RPMI7951 (cell line): ENCODE data around the gene ANKRD52. TPM values are rescaled to one million over a fixed set of nuclear protein-coding genes. Genes with fewer than 3 reads are reported as not detected.

ENCODE experiments used
- DNase-seq: peaks from one replicate; pipeline ENCODE4 v3.0.0-alpha.2; 2012; ENCODE audit warnings: low read depth
- total RNA-seq: library from RNA; depleted of rRNA; stranded (reverse); fragments of >200 nt; shearing (Covaris generic); gene quantifications from 2 replicates; pipeline ENCODE4 v1.2.3, GENCODE V29; 2014

ANKRD52 gene
- total RNA-seq, 1 experiment from 2014 or later, result 8.7 TPM

DNA sequence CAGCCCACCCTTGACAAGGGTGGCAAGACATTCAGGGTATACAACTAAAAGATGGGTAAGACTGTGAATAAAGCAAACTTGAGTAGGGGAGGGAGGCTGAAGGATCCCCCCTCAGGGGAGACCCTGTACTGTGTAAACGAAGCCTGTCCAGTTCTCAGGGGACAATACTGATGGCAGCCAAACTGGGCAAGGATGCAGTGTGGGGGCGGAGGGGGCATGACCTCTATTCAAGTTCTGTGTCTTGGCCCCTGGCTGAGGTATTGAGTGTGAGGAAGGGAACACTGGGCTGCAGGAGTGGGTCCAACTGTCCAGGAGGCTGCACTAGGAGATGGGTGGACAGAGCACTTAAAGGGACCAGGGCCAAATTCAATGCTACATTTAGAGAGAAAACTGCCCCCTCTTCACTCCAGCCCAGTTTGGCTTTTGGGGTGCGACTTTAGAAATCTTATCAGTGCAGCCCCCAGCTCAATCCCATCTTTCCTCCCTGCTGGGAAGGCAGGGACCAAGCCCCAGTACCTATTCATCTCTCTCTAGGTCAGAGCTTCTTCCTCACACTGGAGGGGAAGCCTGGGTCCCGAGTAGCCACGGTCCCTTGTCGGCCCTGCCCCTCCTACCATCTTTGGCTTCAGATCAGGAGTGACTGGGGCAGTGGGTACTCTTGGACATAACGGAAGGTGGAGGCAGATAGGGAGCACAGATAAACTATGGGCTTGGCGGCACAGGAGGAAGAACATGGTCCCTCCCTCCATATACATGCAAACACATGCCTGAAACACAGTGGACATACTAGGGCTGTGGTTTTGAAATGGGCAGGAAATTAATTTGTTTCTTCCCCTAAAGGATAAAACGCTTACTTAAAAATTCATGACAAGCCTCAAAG lies 16.5 kb downstream of the ANKRD52 start:
- no peak for DNase-seq

DNA sequence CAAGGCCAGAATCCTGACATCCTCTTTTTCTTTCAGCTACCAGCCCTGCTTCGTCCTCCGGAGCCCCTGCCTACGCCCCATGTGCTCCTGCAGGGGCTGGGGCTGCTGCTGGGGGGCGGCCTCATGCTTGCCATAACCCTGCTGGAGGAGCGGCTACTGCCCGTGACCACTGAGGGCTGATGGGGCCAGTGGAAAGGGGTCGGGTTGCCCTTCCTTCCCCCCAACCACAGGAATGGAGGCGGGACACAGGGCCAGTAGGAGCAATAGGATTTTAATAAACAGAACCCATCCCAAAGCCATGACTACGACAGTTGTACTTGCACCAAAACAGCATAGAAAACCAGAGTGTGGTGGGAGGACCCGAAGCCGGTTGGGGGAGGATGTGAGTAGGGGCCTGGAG lies 20.6 kb downstream of the ANKRD52 start:
- no peak for DNase-seq

- DNase-seq, result no peak
Observed at GRCh38 chr12:56236985-56237384, 21.2 kb downstream of the ANKRD52 start.

GRCh38 chr12:56236091-56236490 lies 22.1 kb downstream of the ANKRD52 start:
- DNase-seq, result no peak

DNA sequence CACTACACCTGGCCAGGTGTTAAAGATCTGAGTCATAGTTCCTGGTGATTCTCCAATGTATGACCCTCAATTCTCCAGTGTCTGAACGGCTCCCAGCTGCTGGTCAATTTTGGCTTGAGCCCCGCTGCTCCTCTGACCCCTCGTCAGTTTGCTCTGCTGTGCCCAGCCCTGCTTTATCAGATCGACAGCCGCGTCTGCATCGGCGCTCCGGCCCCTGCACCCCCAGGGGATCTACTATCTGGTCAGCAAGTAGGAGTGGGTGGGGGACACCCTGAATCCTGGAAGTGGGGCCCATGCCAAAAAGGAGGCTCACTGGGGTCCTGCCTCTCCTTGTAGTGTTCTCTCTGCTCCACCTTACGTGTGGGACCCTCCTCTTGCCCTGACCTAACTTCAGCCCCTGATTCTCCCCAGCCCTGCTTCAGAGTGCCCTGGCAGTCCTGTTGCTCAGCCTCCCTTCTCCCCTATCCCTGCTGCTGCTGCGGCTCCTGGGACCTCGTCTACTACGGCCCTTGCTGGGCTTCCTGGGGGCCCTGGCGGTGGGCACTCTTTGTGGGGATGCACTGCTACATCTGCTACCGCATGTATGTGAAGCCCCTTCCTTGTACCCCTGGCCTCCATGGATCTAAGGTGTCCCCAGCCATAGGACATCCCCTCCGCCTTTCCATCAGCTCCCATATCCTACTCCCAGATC lies 23.3 kb downstream of the ANKRD52 start:
- DNase-seq, result no peak

- no peak for DNase-seq
Observed at GRCh38 chr12:56231184-56231582, 27.0 kb downstream of the ANKRD52 start.

DNA sequence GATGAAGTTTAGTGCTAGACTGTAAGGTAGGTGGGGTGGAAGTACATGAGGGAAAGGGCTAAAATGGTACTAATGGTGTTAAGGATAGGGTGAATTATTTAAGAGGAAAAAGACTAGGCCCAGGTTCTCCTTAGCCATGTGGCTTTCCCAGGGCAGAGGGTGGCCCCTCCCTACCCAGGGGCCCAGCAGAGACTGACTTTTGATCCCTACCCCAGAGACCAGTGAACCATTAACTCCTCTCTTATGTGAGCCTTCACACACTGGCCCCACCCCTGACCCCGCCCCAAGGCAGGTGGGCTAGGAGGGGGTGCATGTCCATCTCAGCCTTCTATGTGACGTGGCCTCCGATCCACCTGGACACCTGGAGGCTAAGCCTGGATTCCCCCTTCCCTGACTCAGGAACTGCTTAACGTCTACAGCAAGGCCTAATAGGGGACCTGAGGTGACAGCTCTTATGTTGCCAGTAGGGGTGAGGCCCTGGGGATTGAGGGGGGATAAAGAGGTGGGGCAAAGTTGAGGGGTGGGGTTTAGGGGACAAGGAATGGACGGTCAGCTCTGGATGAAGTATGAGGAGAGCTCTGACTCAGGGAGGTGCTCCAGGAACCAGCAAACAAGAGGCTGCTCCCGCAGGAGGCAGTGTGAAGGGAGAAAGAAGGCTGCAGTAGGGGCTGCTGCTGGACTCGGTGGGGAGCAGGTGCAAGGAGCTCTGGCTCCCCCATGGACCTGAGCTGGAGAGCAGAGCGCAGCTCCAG lies 27.6 kb downstream of the ANKRD52 start:
- DNase-seq, result no peak

- no peak for DNase-seq
Observed at GRCh38 chr12:56229916-56230431, 28.2 kb downstream of the ANKRD52 start, which contains the start of gene SLC39A5. Gene SLC39A5 (plus strand): TSS chr12:56230051. CDS start chr12:56231275, 1,224 bp downstream.

- DNase-seq, result no peak
Observed at GRCh38 chr12:56229082-56229481, 29.1 kb downstream of the ANKRD52 start.

DNA sequence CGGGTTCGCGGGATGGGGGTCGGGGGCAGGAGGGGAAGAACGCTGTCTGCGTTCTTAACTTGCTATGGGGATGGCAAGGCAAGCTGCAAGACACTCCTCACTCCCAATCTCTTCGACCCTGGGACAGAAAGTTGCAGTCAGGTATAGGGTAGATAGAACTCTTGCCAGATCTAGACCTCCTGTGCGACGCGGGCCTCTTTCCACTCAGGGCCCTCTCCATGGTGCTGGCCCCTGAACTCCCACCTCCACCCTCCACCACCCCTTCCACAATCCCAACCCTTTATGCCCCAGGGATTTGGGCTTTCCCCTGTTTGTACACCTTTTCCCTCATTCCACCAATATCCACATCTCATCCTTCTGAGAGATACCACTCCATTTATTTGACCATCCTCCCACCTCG lies 33.2 kb downstream of the ANKRD52 start:
- DNase-seq, result no peak

DNA sequence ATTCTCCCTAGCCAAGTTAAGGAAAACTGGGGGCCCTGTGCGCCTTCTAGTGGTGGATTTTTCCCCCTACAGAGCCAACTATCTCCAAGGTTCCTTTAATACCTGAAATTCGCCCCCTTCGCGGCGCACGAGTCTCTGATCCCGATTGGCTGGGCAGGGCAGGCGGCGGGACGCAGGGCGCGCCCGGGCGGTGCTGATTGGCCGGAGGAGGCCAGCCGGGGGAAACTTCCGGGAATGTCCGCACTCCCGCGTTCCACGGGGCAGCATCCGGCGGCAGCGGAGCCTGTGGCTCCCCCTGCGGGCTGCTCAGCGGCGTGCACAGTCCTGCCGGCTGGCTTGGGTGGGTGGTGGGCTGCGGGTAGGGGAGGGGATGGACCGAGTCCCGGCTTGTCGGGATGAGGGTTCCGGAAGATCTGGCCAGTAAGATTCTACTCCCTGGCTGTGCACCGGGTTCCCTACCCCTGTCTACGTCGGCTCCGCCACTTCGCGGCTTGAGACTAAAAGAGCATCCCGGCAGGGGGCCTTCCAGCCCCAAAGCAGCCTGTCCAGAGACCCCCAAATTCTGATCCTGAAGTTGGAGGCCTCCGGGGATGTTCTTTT lies 34.0 kb downstream of the ANKRD52 start, which contains the start of gene NABP2:
NABP2 (plus strand) TSS at position 241 of the 600 bp plus-strand sequence. CDS start 515 bp downstream, outside the sequence.
- DNase-seq, result peak; percentile 96

DNA sequence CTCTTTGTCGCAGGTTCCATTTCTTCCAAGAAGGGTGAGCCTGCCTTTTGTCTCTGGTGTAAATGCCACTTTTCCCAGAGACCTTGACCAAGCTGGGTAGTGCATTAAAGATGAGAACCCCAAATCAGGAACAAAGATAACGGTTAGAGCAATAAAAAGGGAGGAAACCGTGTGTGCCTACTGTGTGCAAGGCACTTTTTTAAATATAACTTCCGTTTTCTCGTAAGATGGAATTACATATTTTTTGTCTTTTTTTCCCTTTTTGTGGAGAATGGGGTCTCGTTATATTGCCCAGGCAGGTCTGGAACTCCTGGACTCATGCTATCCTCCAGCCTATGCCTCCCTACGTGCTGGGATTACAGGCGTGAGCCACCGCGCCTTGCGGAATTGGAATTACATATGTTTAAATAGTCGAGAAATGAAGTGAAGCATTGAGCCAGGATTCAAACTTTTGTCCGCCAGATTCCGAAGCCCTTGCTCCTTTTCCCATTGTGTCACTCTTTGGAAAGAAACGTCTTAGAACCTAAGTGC lies 34.5 kb downstream of the ANKRD52 start:
- DNase-seq, result no peak

GRCh38 chr12:56222531-56222895 lies 35.7 kb downstream of the ANKRD52 start:
- no peak for DNase-seq

- DNase-seq, result peak; percentile 95
Observed at GRCh38 chr12:56221757-56222530, 36.2 kb downstream of the ANKRD52 start, which contains the start of gene RNF41. Gene RNF41 (minus strand): TSS chr12:56221922. CDS start chr12:56214047, 7,875 bp downstream.

GRCh38 chr12:56221232-56221756 lies 36.9 kb downstream of the ANKRD52 start:
- peak; percentile 58 for DNase-seq

DNA sequence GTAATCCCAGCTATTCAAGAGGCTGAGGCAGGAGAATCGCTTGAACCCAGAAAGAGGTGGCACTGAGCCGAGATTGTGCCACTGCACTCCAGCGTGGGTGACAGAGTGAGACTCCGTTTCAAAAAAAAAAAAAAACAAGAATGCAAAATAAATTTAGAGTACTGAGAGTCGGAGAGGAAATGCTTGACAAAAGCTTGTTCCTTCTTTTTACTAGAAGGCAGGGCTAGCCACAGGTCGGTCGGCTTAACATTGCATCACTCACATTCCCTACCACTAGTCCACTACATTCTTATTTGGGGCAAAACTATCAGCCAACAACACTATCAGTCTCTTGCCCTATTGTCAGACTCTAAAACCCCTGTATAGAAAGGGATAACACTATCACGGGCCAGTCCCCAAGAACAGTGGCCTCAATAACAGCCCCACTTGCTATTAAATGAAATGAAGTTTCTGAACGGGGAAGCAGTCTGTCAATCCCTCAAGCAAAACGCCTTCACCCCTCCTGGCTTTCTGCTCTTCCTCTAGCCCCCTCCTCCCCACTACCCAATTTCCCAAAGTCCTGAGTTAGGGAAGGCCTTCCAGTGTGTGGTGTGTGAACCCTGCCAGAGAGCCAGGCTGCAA lies 37.5 kb downstream of the ANKRD52 start:
- peak; percentile 32 for DNase-seq

- DNase-seq, result no peak
Observed at GRCh38 chr12:56219840-56220239, 38.3 kb downstream of the ANKRD52 start.

- no peak for DNase-seq
Observed at GRCh38 chr12:56216461-56216860, 41.7 kb downstream of the ANKRD52 start.

DNA sequence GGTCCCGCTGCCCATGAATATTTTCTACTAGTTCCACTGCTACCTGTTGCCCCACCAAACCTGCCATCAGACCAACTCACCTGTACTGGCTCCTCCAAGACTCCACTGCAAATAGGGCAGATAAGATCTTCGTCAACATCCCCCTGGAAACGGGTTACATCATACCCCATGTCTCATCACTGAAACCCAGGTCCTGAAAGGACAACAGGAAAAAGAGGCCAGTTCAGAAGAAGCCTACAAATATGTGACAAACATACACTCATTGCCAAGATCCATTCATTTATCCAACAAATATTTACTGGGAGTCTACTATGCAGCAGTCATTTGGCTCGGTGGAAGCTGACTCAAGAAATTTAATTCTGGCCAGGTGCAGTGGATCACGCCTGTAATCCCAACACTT lies 44.3 kb downstream of the ANKRD52 start:
- DNase-seq, result no peak

DNA sequence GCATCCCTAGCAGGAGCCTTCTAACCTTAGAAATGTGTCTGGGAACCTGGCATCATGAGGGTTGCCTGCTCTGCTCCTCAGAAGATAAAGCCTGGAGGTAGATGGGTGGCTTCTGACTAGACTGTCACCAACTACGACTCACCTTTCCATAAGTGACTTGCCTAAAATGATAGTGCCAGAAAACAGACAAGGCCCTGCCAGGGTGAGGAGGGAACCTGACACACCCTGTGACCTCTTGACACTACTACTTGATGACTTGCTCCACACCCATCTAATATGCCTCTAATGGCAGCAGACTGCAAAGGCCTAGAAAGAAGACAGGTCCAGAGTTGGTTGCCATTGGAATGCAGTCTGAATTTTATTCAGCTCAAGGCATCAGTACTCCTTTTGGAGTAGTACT lies 45.8 kb downstream of the ANKRD52 start:
- no peak for DNase-seq
